Measurements from ENCODE around the gene PTPRG. TPM values are rescaled to one million over a fixed set of nuclear protein-coding genes. Genes with fewer than 3 reads are reported as not detected.
A peak's percentile ranks its signal among the peaks of the same experiment; 100 is the strongest.

PTPRG gene
- total RNA-seq, 1 donor = 148 TPM

- H3K4me1 ChIP-seq (ENCODE audit: insufficient read depth, low read length) = peaks cover 7% of the 10 kb centered on the region
- TF ChIP-seq, protein P1, sequence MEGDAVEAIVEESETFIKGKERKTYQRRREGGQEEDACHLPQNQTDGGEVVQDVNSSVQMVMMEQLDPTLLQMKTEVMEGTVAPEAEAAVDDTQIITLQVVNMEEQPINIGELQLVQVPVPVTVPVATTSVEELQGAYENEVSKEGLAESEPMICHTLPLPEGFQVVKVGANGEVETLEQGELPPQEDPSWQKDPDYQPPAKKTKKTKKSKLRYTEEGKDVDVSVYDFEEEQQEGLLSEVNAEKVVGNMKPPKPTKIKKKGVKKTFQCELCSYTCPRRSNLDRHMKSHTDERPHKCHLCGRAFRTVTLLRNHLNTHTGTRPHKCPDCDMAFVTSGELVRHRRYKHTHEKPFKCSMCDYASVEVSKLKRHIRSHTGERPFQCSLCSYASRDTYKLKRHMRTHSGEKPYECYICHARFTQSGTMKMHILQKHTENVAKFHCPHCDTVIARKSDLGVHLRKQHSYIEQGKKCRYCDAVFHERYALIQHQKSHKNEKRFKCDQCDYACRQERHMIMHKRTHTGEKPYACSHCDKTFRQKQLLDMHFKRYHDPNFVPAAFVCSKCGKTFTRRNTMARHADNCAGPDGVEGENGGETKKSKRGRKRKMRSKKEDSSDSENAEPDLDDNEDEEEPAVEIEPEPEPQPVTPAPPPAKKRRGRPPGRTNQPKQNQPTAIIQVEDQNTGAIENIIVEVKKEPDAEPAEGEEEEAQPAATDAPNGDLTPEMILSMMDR (IDR thresholded peaks at IDR 0.05; ENCODE audit: extremely low read depth, low read depth, low read length) = no peak
- no peaks in the 10 kb centered on the region for H3K36me3 ChIP-seq (ENCODE audit: insufficient read depth, low read length)
- no peak overlapping the region for H3K27ac ChIP-seq (ENCODE audit: low read depth, low read length)
- no peaks in the 10 kb centered on the region for H3K79me2 ChIP-seq (ENCODE audit: insufficient read depth, low read length)
- no peaks in the 10 kb centered on the region for H3K9me3 ChIP-seq (ENCODE audit: low read depth, low read length)
- H3K4me2 ChIP-seq (ENCODE audit: insufficient read depth, low read length) = no peak overlapping the region
- no peaks in the 10 kb centered on the region for H4K20me1 ChIP-seq (ENCODE audit: insufficient read depth, low read length)
- H2AFZ ChIP-seq (ENCODE audit: low read length) = no peak overlapping the region
- DNase-seq (ENCODE audit: insufficient read length, low spot score, missing footprints) = no peak
- H3K27me3 ChIP-seq (ENCODE audit: insufficient read depth, low read length) = no peaks in the 10 kb centered on the region
- H3K4me3 ChIP-seq (ENCODE audit: insufficient read depth, low read length) = no peak overlapping the region
These were observed 583.1 kb downstream of the PTPRG start for GRCh38 chr3:62144482-62144881.

DNA sequence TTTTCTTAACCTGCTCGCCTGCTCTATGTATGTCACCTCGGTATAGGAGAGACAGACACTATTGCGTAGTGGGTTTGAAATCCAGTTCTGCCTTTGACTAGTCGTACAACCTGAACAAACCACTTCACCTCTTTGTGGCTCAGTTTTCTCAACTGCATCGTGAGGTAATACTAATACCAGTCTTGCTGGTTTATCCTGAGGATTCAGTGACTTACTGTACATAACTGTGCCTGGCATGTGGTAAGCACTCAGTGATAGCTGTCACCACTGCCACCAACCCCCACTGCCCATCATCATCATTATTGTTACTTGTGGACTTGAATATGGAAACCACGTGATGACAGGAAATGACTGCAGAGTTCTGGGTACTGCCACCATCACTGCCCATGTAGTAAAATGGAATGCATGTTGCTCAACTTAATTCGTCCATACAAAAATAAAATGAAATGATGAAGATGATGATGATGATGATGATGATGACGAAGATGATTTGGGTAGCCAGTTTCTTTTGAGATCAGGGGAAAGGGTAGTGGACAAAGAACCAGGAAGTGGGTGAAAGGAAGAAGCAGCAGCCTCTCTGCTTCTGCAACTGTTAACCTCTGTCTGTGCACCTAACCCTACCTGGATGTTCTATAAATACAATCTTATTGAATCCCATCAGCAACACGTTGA, 583.9 kb downstream of the PTPRG start:
- TF ChIP-seq, protein P1 (IDR thresholded peaks at IDR 0.05; ENCODE audit: extremely low read depth, low read depth, low read length) = no peak
- peaks cover 7% of the 10 kb centered on the region for H3K4me1 ChIP-seq (ENCODE audit: insufficient read depth, low read length)
- H3K9me3 ChIP-seq (ENCODE audit: low read depth, low read length) = no peaks in the 10 kb centered on the region
- H3K4me3 ChIP-seq (ENCODE audit: insufficient read depth, low read length) = no peak overlapping the region
- H3K27me3 ChIP-seq (ENCODE audit: insufficient read depth, low read length) = no peaks in the 10 kb centered on the region
- H3K27ac ChIP-seq (ENCODE audit: low read depth, low read length) = no peak overlapping the region
- H4K20me1 ChIP-seq (ENCODE audit: insufficient read depth, low read length) = no peaks in the 10 kb centered on the region
- H3K36me3 ChIP-seq (ENCODE audit: insufficient read depth, low read length) = no peaks in the 10 kb centered on the region
- no peaks in the 10 kb centered on the region for H3K79me2 ChIP-seq (ENCODE audit: insufficient read depth, low read length)
- DNase-seq (ENCODE audit: insufficient read length, low spot score, missing footprints) = no peak
- no peak overlapping the region for H2AFZ ChIP-seq (ENCODE audit: low read length)
- no peak overlapping the region for H3K4me2 ChIP-seq (ENCODE audit: insufficient read depth, low read length)

- H3K4me1 ChIP-seq (ENCODE audit: insufficient read depth, low read length) = peaks cover 6% of the 10 kb centered on the region
- peak overlapping the region; percentile 46 for H3K27ac ChIP-seq (ENCODE audit: low read depth, low read length)
- no peaks in the 10 kb centered on the region for H3K9me3 ChIP-seq (ENCODE audit: low read depth, low read length)
- no peak overlapping the region for H3K4me3 ChIP-seq (ENCODE audit: insufficient read depth, low read length)
- H4K20me1 ChIP-seq (ENCODE audit: insufficient read depth, low read length) = no peaks in the 10 kb centered on the region
- no peaks in the 10 kb centered on the region for H3K27me3 ChIP-seq (ENCODE audit: insufficient read depth, low read length)
- TF ChIP-seq, protein P1 (IDR thresholded peaks at IDR 0.05; ENCODE audit: extremely low read depth, low read depth, low read length) = no peak
- no peaks in the 10 kb centered on the region for H3K79me2 ChIP-seq (ENCODE audit: insufficient read depth, low read length)
- no peaks in the 10 kb centered on the region for H3K36me3 ChIP-seq (ENCODE audit: insufficient read depth, low read length)
- peak overlapping the region; percentile 42 for H2AFZ ChIP-seq (ENCODE audit: low read length)
- DNase-seq (ENCODE audit: insufficient read length, low spot score, missing footprints) = no peak
- H3K4me2 ChIP-seq (ENCODE audit: insufficient read depth, low read length) = no peak overlapping the region
These were observed 588.2 kb downstream of the PTPRG start for GRCh38 chr3:62149539-62149938.

GRCh38 chr3:62149962-62150361, 588.6 kb downstream of the PTPRG start:
- no peak overlapping the region for H3K4me3 ChIP-seq (ENCODE audit: insufficient read depth, low read length)
- H3K27me3 ChIP-seq (ENCODE audit: insufficient read depth, low read length) = no peaks in the 10 kb centered on the region
- H3K4me2 ChIP-seq (ENCODE audit: insufficient read depth, low read length) = no peak overlapping the region
- no peaks in the 10 kb centered on the region for H3K79me2 ChIP-seq (ENCODE audit: insufficient read depth, low read length)
- H3K27ac ChIP-seq (ENCODE audit: low read depth, low read length) = peak overlapping the region; percentile 46
- H3K4me1 ChIP-seq (ENCODE audit: insufficient read depth, low read length) = peaks cover 6% of the 10 kb centered on the region
- TF ChIP-seq, protein P1 (IDR thresholded peaks at IDR 0.05; ENCODE audit: extremely low read depth, low read depth, low read length) = no peak
- no peak for DNase-seq (ENCODE audit: insufficient read length, low spot score, missing footprints)
- H4K20me1 ChIP-seq (ENCODE audit: insufficient read depth, low read length) = no peaks in the 10 kb centered on the region
- peak overlapping the region; percentile 42 for H2AFZ ChIP-seq (ENCODE audit: low read length)
- no peaks in the 10 kb centered on the region for H3K36me3 ChIP-seq (ENCODE audit: insufficient read depth, low read length)
- no peaks in the 10 kb centered on the region for H3K9me3 ChIP-seq (ENCODE audit: low read depth, low read length)

Measured in osteoblast (primary cell).